PC-9 (cell line): ENCODE results near the gene CYB5D1. TPM values are rescaled to one million over a fixed set of nuclear protein-coding genes. Genes with fewer than 3 reads are reported as not detected.

ENCODE experiments used
- BruUV-seq: library from RNA; stranded (reverse); fragments of 400-500 nt; replicated peaks from 2 replicates; lab custom pipeline; 2021; lab: Mats Ljungman, UMichigan
- CTCF ChIA-PET: fragments of 300-600 bp; sonication (Branson Sonifier 250); formaldehyde crosslinking; loops from one replicate; lab custom pipeline; 2022; ENCODE audit warnings: antibody characterized with exemption; lab: Charles Lee
- POLR2A ChIA-PET: fragments of 300-600 bp; sonication (Branson Sonifier 250); formaldehyde crosslinking; loops from one replicate; lab custom pipeline; 2022; ENCODE audit warnings: antibody characterized with exemption; ENCODE audit not compliant: unreplicated experiment; lab: Charles Lee
- DNase-seq, 2 experiments: peaks; one replicate each; pipeline versions ENCODE4 v3.0.0 to v3.0.0-alpha.2; 2015 to 2022; ENCODE audit warnings: mixed read lengths in 1 of 2
- H2AFZ ChIP-seq: fragments of 200-600 bp; sonication (generic); 2 replicates; pipeline ENCODE4 v1.8.1; 2017; ENCODE audit warnings: antibody characterized with exemption
- H3F3A ChIP-seq: fragments of 200-600 bp; sonication (generic); 2 replicates; pipeline ENCODE4 v1.8.1; 2017; ENCODE audit warnings: antibody characterized with exemption, mild to moderate bottlenecking, low read depth; ENCODE audit not compliant: insufficient read depth
- H3K27ac ChIP-seq: fragments of 200-600 bp; sonication (generic); 2 replicates; pipeline ENCODE4 v1.6.1; 2016; ENCODE audit warnings: mixed run types
- H3K27me3 ChIP-seq: fragments of 200-600 bp; sonication (generic); 2 replicates; pipeline ENCODE4 v1.6.1; 2016; ENCODE audit warnings: low read depth, mixed run types; ENCODE audit not compliant: insufficient read depth
- H3K36me3 ChIP-seq: fragments of 200-600 bp; sonication (generic); 2 replicates; pipeline ENCODE4 v1.6.1; 2016; ENCODE audit warnings: low read depth, mixed run types
- H3K4me1 ChIP-seq: fragments of 200-600 bp; sonication (generic); replicated peaks from 2 replicates; pipeline ENCODE4 v1.6.1; 2016; ENCODE audit warnings: mixed run types; ENCODE audit not compliant: insufficient read depth
- H3K4me2 ChIP-seq: fragments of 200-600 bp; sonication (generic); 2 replicates; pipeline ENCODE4 v1.6.1; 2017; ENCODE audit warnings: mixed run types
- H3K4me3 ChIP-seq: fragments of 200-600 bp; sonication (generic); 2 replicates; pipeline ENCODE4 v1.6.1; 2016; ENCODE audit warnings: mixed run types
- H3K79me2 ChIP-seq: fragments of 200-600 bp; sonication (generic); 2 replicates; pipeline ENCODE4 v1.6.1; 2017; ENCODE audit warnings: low read depth, mixed run types
- H3K9me2 ChIP-seq: fragments of 200-600 bp; sonication (generic); 2 replicates; pipeline ENCODE4 v1.8.1; 2017; ENCODE audit warnings: mild to moderate bottlenecking; ENCODE audit not compliant: insufficient read depth
- H3K9me3 ChIP-seq: fragments of 200-600 bp; sonication (generic); 2 replicates; pipeline ENCODE4 v1.8.1; 2016; ENCODE audit warnings: low read depth; ENCODE audit not compliant: insufficient read depth
- H4K20me1 ChIP-seq: fragments of 200-600 bp; sonication (generic); 2 replicates; pipeline ENCODE4 v1.8.1; 2017; ENCODE audit not compliant: insufficient read depth
- CTCF ChIP-seq: fragments of 200-600 bp; sonication (generic); conservative IDR thresholded peaks from 2 replicates; pipeline ENCODE4 v1.6.1; 2017; ENCODE audit warnings: mixed run types, antibody characterized with exemption, mild to moderate bottlenecking, moderate library complexity
- EZH2 ChIP-seq: fragments of 200-600 bp; sonication (generic); IDR thresholded peaks from 2 replicates; pipeline ENCODE4 v1.8.0; 2017; ENCODE audit warnings: antibody characterized with exemption, low read depth
- intact Hi-C: fragments of 100-400 bp; cut with micrococcal nuclease; formaldehyde crosslinking; loops from one replicate; pipeline ENCODE4 v1.10.0; 2022; ENCODE audit not compliant: unreplicated experiment
- total RNA-seq: library from RNA; stranded (reverse); gene quantifications from 2 replicates; pipeline ENCODE4 v1.2.3, GENCODE V29; 2021

The CYB5D1 gene
- total RNA-seq, 1 experiment from 2014 or later = 22.0 TPM

- H2AFZ ChIP-seq = no peak overlapping the region
Observed at GRCh38 chr17:7848131-7848579, 9.6 kb upstream of the CYB5D1 start.

GRCh38 chr17:7848739-7849129, 9.1 kb upstream of the CYB5D1 start:
- no TSS peak for BruUV-seq
- H3K27me3 ChIP-seq = no peaks in the 10 kb centered on the region
- H3K36me3 ChIP-seq = no peaks in the 10 kb centered on the region
- POLR2A ChIA-PET = no interaction called here
- peaks cover 5% of the 10 kb centered on the region; the same call in 1 of the 2 replicates for H3K4me1 ChIP-seq
- DNase-seq = no peak
- TF ChIP-seq CTCF (no peak), EZH2 (no peak)
- peaks cover 15% of the 10 kb centered on the region for H3K79me2 ChIP-seq
- H3K9me3 ChIP-seq = no peaks in the 10 kb centered on the region
- no peak overlapping the region for H3K27ac ChIP-seq
- no peak overlapping the region for H2AFZ ChIP-seq
- H3K9me2 ChIP-seq = no peaks in the 10 kb centered on the region
- peaks cover 6% of the 10 kb centered on the region; the same call in 1 of the 2 replicates for H3F3A ChIP-seq
- H4K20me1 ChIP-seq = peaks cover 10% of the 10 kb centered on the region
- intact Hi-C loops = no loop called here
- H3K4me3 ChIP-seq = no peak overlapping the region
- H3K4me2 ChIP-seq = no peak overlapping the region
- CTCF ChIA-PET = interaction anchor here (0.7 kb wide), 1 partner anchor 64 kb away, joined by 4 read pairs; no protein-coding TSS in a partner anchor

More at GRCh38 chr17:7848131-7848579, 9.6 kb upstream of the CYB5D1 start:
- TF ChIP-seq EZH2 (no peak), CTCF (no peak)
- no peak overlapping the region for H3K4me2 ChIP-seq
- DNase-seq = no peak
- CTCF ChIA-PET = no interaction called here
- peaks cover 20% of the 10 kb centered on the region for H3K79me2 ChIP-seq
- no peaks in the 10 kb centered on the region for H3K9me3 ChIP-seq
- no peak overlapping the region for H3K4me3 ChIP-seq
- peaks cover 10% of the 10 kb centered on the region for H4K20me1 ChIP-seq
- H3K27ac ChIP-seq = no peak overlapping the region
- POLR2A ChIA-PET = no interaction called here
- intact Hi-C loops = no loop called here
- no TSS peak for BruUV-seq
- peaks cover 5% of the 10 kb centered on the region; the same call in 1 of the 2 replicates for H3K4me1 ChIP-seq
- no peaks in the 10 kb centered on the region for H3K27me3 ChIP-seq
- peaks cover 10% of the 10 kb centered on the region; the same call in 1 of the 2 replicates for H3F3A ChIP-seq
- H3K36me3 ChIP-seq = no peaks in the 10 kb centered on the region
- no peaks in the 10 kb centered on the region for H3K9me2 ChIP-seq

GRCh38 chr17:7849130-7849750, 8.6 kb upstream of the CYB5D1 start:
- H4K20me1 ChIP-seq = peaks cover 10% of the 10 kb centered on the region
- TF ChIP-seq EZH2 (no peak), CTCF (no peak)
- no peaks in the 10 kb centered on the region for H3K9me2 ChIP-seq
- H3K27ac ChIP-seq = no peak overlapping the region
- no peak overlapping the region for H3K4me3 ChIP-seq
- peaks cover 5% of the 10 kb centered on the region; the same call in 1 of the 2 replicates for H3K4me1 ChIP-seq
- peaks cover 12% of the 10 kb centered on the region for H3K79me2 ChIP-seq
- BruUV-seq = no TSS peak
- no peak overlapping the region for H3K4me2 ChIP-seq
- H3K27me3 ChIP-seq = no peaks in the 10 kb centered on the region
- H3K36me3 ChIP-seq = no peaks in the 10 kb centered on the region
- CTCF ChIA-PET = interaction anchor here (0.7 kb wide), 1 partner anchor 64 kb away, joined by 4 read pairs; no protein-coding TSS in a partner anchor
- no peak for DNase-seq
- POLR2A ChIA-PET = no interaction called here
- no peak overlapping the region for H2AFZ ChIP-seq
- H3F3A ChIP-seq = peaks cover 3% of the 10 kb centered on the region; the same call in 1 of the 2 replicates
- intact Hi-C loops = no loop called here
- no peaks in the 10 kb centered on the region for H3K9me3 ChIP-seq
